ENCODE results near the gene C14orf132. TPM values are rescaled to one million over a fixed set of nuclear protein-coding genes. Genes with fewer than 3 reads are reported as not detected.

Gene C14orf132
- total RNA-seq, 1 donor from 2014 or later = 33.2 TPM

- TF ChIP-seq CTCF (IDR thresholded peaks at IDR 0.05) = no peak
- H3K4me3 Mint-ChIP-seq (ENCODE audit: unreplicated experiment) = no peak overlapping the region
- H3K9me3 Mint-ChIP-seq (ENCODE audit: low read depth) = no peaks in the 10 kb centered on the region
- H3K36me3 Mint-ChIP-seq (ENCODE audit: low read depth) = no peaks in the 10 kb centered on the region
- no peak for DNase-seq (ENCODE audit: low spot score)
- no peaks in the 10 kb centered on the region for H3K27me3 Mint-ChIP-seq (ENCODE audit: low read depth)
- H3K27ac Mint-ChIP-seq (ENCODE audit: unreplicated experiment) = no peak overlapping the region
- peaks cover 20% of the 10 kb centered on the region for H3K4me1 Mint-ChIP-seq (ENCODE audit: low read depth)
Observed at GRCh38 chr14:96064866-96065265, 25.7 kb downstream of the C14orf132 start.

DNA sequence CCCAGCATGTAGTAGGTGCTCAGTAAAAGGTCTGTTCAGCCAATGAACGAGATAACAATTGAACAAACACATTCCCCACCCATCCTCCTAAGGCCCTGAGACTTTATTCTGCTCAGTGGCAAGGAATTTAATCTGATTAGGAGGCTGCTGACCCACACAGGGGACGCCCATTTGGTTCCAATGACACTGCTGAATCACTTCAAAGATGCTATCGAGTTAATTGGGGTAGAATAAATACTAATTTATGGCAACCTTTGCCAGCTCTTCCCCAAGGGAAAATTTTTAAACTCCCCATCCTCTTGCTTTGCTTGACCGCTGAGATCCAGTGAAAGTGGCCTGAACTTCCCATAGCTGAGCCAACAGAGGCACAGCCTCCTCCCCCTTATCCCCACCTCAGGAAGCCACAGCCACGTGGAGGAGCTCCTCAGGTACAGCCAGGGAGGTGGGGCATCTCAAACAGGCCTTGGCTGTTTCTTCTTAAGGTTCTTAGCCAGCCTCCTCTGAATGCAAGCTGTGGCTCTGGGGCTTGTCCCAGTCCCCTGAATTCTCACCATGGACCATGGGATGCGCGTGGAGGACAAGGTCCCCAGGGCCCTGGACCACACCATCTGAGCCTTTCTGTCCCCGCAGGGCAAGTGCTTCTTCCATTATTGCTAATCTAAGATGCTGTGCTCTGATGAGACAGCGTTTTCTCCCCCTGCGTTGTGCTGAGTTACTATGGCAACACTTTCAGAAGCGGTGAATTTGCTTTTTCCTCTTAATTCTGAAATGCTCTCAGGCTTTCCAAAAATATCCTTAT, 26.7 kb downstream of the C14orf132 start:
- no peak for TF ChIP-seq CTCF (IDR thresholded peaks at IDR 0.05)
- Mint-ChIP-seq H3K9me3 (ENCODE audit: low read depth) (no peaks in the 10 kb centered on the region), H3K4me1 (ENCODE audit: low read depth) (peaks cover 16% of the 10 kb centered on the region)

GRCh38 chr14:96066976-96067375, 27.8 kb downstream of the C14orf132 start:
- TF ChIP-seq CTCF (IDR thresholded peaks at IDR 0.05) = no peak
- no peaks in the 10 kb centered on the region for H3K27me3 Mint-ChIP-seq (ENCODE audit: low read depth)
- H3K27ac Mint-ChIP-seq (ENCODE audit: unreplicated experiment) = no peak overlapping the region
- no peaks in the 10 kb centered on the region for H3K9me3 Mint-ChIP-seq (ENCODE audit: low read depth)
- peak; percentile 49 for DNase-seq (ENCODE audit: low spot score)
- H3K4me1 Mint-ChIP-seq (ENCODE audit: low read depth) = peaks cover 12% of the 10 kb centered on the region
- H3K36me3 Mint-ChIP-seq (ENCODE audit: low read depth) = peaks cover 3% of the 10 kb centered on the region
- no peak overlapping the region for H3K4me3 Mint-ChIP-seq (ENCODE audit: unreplicated experiment)

More for the DNA sequence above, 26.7 kb downstream of the C14orf132 start:
- peak; percentile 28 for DNase-seq (ENCODE audit: low spot score)
- peaks cover under 1% of the 10 kb centered on the region for H3K36me3 Mint-ChIP-seq (ENCODE audit: low read depth)
- no peaks in the 10 kb centered on the region for H3K27me3 Mint-ChIP-seq (ENCODE audit: low read depth)
- peak overlapping the region; percentile 22 for H3K27ac Mint-ChIP-seq (ENCODE audit: unreplicated experiment)
- no peak overlapping the region for H3K4me3 Mint-ChIP-seq (ENCODE audit: unreplicated experiment)

GRCh38 chr14:96067985-96068930, 29.1 kb downstream of the C14orf132 start:
- Mint-ChIP-seq H3K4me1 (ENCODE audit: low read depth) (peaks cover 7% of the 10 kb centered on the region), H3K36me3 (ENCODE audit: low read depth) (peaks cover 4% of the 10 kb centered on the region), H3K4me3 (ENCODE audit: unreplicated experiment) (no peak overlapping the region), H3K27me3 (ENCODE audit: low read depth) (no peaks in the 10 kb centered on the region), H3K27ac (ENCODE audit: unreplicated experiment) (no peak overlapping the region), H3K9me3 (ENCODE audit: low read depth) (peaks cover 1% of the 10 kb centered on the region)
- TF ChIP-seq CTCF (IDR thresholded peaks at IDR 0.05) = no peak
- peak; percentile 49 for DNase-seq (ENCODE audit: low spot score)

DNA sequence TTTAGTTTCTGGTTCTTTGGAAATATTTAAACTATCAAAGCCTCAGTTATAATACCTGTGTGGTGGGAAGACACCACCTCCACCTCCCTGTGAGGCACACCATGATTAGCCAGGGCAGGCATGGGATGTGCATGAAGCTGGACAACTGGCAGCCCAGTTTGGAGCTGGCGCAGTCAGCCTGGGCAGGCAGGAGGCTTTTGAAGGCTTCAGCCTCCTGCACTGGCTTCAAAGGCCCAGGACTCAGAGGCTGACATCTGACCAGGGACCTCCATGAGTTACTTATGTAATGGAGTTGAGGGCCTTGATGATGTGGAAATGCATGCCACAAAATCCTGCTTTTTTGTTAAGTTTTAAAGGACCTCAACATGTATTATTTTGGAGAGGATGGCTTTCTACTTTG, 30.3 kb downstream of the C14orf132 start:
- H3K4me3 Mint-ChIP-seq (ENCODE audit: unreplicated experiment) = no peak overlapping the region
- TF ChIP-seq CTCF (IDR thresholded peaks at IDR 0.05) = no peak

More for the DNA sequence above, 30.3 kb downstream of the C14orf132 start:
- Mint-ChIP-seq H3K9me3 (ENCODE audit: low read depth) (peaks cover 7% of the 10 kb centered on the region), H3K27me3 (ENCODE audit: low read depth) (no peaks in the 10 kb centered on the region), H3K4me1 (ENCODE audit: low read depth) (no peaks in the 10 kb centered on the region), H3K36me3 (ENCODE audit: low read depth) (peaks cover 9% of the 10 kb centered on the region), H3K27ac (ENCODE audit: unreplicated experiment) (no peak overlapping the region)
- peak; percentile 43 for DNase-seq (ENCODE audit: low spot score)
